Activated effector memory CD4-positive, alpha-beta T cell treated with Interleukin-2 at 50 U/mL for 16 hours (primary cell): ENCODE data around the gene WWC2.
"Not testable (repeated sequence)": the region's sequence is repeated elsewhere in the genome, so short reads cannot be mapped to it uniquely, and the experiment has no call there.

ENCODE experiments used
- DNase-seq: peaks from one replicate; pipeline ENCODE4 v3.0.0-alpha.2; 2020

Gene WWC2

DNA sequence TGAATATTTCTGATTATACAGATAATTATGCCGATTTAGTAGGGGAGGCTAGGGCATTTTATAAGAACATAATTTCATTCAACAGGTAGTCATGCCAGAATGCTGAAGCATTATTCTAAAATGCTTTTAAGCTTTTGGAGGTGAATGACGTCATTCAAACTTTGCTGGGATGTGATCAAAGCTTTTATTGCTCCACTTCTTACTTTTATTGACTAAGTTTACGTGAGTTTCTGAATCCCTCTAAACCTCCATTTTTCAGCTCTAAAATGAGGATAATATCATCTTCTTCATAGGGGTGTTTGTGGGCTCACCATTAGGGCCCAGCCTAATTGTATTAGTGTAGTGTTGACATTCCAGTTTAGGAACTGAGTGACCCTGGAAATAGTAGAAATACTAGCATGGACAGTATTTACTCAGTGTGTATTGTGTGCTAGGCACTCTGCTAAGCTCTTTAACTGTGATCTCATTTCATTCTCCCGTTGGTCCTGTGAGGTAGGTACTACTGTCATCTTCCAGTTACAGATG lies 3.0 kb downstream of the WWC2 start:
- no peak for DNase-seq

GRCh38 chr4:183105092-183105491 lies 6.0 kb downstream of the WWC2 start:
- no peak for DNase-seq

DNA sequence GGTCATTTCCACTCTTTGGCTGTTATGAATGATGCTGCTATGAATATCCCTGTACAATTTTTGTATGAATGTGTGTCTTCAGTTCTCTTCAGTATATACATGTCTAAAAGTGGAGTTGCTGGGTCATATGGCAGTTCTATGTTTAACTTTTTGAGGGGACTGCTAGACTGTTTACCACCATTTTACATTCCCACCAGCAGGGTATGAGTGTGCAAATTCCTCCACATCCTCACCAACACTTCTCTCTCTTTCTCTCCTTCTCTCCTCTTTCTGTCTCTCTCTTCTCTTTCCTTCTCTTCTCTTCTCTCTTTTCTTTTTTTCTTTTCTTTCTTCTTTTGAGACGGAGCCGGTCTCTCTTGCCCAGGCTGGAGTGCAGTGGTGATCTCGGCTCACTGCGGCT lies 7.8 kb downstream of the WWC2 start:
- no peak for DNase-seq

GRCh38 chr4:183107891-183108459 lies 8.9 kb downstream of the WWC2 start:
- no peak for DNase-seq

- no peak for DNase-seq
Observed at GRCh38 chr4:183110244-183110643, 11.2 kb downstream of the WWC2 start.

DNA sequence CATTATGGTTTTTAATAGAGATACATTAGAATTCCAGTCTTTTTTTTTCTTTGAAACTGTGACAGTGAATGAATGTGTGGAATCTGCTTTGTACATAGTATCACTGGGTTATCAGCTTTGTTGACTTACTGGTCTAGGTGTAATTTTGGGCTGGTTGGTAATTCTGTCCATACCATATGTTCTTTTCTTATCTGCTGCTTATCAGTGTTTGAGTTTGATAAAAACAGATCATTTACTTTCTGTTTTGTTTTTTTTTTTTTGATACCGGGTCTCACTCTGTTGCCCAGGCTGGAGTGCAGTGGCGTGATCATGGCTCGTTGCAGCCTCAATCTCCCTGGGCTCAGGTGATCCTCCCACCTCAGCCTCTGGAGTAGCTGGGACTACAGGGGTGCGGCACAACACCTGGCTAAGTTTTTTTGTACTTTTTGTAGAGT lies 12.4 kb downstream of the WWC2 start:
- no peak for DNase-seq

- DNase-seq = no peak
Observed at GRCh38 chr4:183118141-183118540, 19.1 kb downstream of the WWC2 start.

DNA sequence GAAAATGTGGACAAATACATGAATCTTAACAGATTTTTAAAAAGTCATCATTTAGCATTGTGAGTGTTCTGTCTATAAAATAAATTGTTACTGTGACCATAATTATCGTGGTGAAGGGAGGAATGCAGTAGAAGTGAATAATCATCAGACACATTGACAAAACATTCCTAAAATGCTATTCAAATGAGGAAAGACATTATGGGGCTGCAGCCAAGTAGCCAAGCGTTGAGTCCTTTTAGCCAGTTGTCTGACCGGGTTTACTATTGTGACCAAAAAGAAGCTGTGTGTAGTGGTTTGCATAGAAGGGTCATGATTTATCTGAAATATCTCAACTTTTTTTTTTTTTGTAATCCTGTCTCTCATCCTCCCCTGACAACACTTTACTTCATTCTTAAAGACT lies 19.5 kb downstream of the WWC2 start:
- no peak for DNase-seq

DNA sequence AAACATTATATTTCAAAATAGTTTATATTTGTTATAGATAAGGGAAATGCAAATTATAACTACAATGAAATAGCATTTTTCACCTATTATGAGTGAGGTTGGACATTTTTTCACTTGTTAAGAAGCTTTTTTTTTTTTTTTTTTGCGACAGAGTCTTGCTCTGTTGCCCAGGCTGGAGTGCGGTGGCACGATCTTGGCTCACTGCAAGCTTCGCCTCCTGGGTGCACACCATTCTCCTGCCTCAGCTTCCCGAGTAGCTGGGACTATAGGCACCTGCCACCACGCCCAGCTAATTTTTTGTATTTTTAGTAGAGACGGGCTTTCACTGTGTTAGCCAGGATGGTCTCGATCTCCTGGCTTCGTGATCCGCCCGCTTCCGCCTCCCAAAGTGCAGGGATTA lies 22.6 kb downstream of the WWC2 start:
- DNase-seq = not testable (repeated sequence)

- no peak for DNase-seq
Observed at GRCh38 chr4:183124228-183124627, 25.2 kb downstream of the WWC2 start.

- DNase-seq = no peak
Observed at GRCh38 chr4:183124865-183125264, 25.8 kb downstream of the WWC2 start.

DNA sequence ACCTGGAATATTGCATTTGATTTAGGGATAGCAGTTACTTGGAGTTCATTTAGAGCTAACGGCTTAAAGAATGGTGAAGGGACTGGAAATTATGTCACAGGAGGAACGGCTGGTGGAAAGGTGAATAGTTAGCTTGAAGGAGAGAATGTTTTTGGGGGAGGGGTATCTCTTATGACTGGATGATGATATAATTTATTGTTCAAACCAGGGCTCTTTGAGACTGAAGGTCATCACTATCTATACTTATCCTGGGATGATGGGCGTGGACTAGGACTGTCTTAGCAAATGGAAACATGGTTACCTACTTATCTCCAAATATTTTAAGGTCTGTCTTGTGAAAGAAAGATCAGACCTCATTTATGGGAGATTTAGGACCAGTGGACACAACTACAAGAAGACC lies 30.1 kb downstream of the WWC2 start:
- DNase-seq = no peak

- no peak for DNase-seq
Observed at GRCh38 chr4:183129675-183130074, 30.6 kb downstream of the WWC2 start.

GRCh38 chr4:183130328-183131155 lies 31.5 kb downstream of the WWC2 start:
- DNase-seq = no peak

DNA sequence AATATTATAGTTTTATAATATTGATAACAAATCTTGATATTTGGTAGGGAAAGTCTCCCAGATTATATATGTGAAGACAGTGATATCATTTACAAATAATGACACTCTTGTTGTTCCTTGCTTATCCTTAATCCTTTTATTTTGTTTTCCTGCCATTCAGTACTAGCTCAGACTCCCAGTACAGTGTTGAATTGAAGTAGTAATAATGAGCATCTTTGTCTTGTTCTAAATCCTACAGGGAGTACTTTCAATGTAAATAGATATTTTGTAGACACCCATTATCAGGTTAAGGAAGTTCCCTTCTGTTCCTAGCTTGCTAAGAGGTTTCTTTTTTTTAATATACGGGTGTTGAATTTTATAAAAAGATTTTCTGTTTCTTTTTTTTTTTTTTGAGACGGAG lies 33.0 kb downstream of the WWC2 start:
- no peak for DNase-seq

DNA sequence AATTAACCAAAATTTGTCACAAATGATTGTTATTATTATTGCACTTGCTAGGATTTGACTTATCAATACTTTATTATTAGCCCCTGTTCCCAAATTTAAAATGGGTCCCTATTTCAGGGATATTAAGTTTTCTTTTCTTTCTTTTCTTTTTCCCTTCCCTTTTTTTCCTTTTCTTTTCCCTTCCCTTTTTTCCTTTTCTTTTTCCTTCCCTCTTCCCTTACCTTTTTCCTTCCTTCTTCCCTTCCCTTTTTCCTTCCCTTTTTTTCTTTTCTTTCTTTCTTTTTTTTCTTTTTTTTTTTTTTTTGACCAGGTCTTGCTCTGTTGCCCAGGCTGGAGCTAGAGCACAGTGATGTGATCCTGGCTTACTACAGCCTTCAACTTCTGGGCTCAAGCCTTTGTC lies 33.8 kb downstream of the WWC2 start:
- no peak for DNase-seq

DNA sequence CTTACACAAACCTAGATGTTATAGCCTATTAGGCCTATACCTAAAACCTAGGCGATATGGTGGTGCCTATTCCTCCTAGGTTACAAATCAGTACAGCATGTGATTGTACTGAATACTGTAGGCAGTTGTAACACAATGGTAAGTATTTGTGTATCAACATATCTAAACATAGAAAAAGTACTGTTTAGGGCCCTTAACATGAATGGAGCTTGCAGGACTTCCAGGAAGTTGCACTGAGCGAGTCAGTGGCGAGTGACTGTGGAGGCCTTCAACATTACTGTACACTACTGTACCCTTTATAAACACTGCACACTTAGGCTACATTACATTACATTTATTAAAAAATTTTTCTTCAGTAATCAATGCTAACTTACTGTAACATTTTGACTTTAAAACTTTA lies 37.8 kb downstream of the WWC2 start:
- no peak for DNase-seq

- no peak for DNase-seq
Observed at GRCh38 chr4:183139058-183139750, 40.1 kb downstream of the WWC2 start.

DNA sequence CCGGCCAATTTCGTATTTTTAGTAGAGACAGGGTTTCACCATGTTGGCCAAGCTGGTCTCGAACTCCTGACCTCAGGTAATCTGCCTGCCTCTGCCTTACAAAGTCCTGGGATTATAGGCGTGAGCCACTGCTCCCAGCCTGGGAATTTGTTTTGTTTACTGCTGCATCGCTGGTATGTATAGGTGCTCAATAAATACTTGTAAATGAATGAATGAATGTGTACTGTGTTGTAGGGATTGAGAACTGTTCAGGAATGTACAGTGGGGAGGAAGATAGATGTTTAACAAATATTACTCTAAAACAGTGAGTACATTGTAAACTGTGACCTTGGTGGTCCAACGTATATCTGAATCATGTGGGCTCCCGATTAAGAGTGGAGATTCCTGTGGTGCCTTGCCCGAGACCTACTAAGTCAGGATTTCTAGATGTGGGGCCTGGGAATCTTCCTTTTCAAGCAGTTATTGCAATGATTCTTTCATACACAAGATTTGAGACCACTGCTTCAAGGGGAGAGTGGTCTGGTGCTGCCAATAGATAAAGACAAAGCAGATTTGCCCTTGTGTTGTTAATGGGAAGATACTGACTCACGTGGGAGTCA lies 41.0 kb downstream of the WWC2 start:
- DNase-seq = no peak

DNA sequence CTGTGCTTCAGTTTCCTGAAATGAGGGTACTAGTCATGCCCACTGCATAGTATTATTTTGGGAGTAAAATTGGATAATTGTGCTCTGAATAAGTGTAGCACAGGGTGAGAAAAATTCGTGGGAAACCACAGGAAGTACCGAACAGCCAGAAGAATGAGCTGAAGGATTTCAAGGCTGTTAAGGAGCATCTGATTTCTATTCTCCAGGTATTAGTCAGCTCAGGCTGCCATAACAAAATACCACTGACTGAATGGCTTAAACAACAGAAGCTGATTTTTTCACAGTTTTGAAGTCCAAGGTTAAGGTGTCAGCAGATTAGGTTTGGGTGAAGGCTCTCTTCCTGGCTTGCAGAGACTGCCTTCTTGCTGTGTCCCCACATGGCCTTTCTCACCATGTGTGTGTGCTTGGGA lies 41.9 kb downstream of the WWC2 start:
- no peak for DNase-seq

GRCh38 chr4:183141997-183142396 lies 42.9 kb downstream of the WWC2 start:
- no peak for DNase-seq

- no peak for DNase-seq
Observed at GRCh38 chr4:183142571-183143550, 43.8 kb downstream of the WWC2 start.
